PC-3 (cell line): ENCODE data around the gene PPP2R5B.

ENCODE experiments used
- CTCF ChIP-seq: fragments of 300-600 bp; sonication (generic); conservative IDR thresholded peaks from 2 replicates; pipeline ENCODE4 v1.5.1; 2017; ENCODE audit warnings: antibody characterized with exemption, low read depth, mild to moderate bottlenecking, low read length
- EZH2 ChIP-seq: fragments of 300-600 bp; sonication (generic); IDR thresholded peaks from one replicate; pipeline ENCODE4 v1.6.1; 2017; ENCODE audit warnings: antibody characterized with exemption, mild to moderate bottlenecking, low read length; ENCODE audit not compliant: unreplicated experiment
- EZH2phosphoT487 ChIP-seq: fragments of 300-600 bp; sonication (generic); IDR thresholded peaks from 2 replicates; pipeline ENCODE4 v1.6.1; 2018; ENCODE audit warnings: mild to moderate bottlenecking, antibody characterized with exemption, low read length, borderline replicate concordance

- TF ChIP-seq EZH2 = no peak
- TF ChIP-seq CTCF = no peak
- no peak for TF ChIP-seq EZH2phosphoT487
These were observed 31.1 kb upstream of the PPP2R5B start for GRCh38 chr11:64893194-64894069.
